ENCODE measurements around the gene ZNF780B.

GRCh38 chr19:39987167-39987566, 68.9 kb downstream of the ZNF780B start:
- TF ChIP-seq CTCF (IDR thresholded peaks at IDR 0.05) (no peak), POLR2A (IDR thresholded peaks at IDR 0.05) (no peak)
